IgD-negative memory B cell (primary cell): Measurements from ENCODE around the gene CRACR2B. TPM values are rescaled to one million over a fixed set of nuclear protein-coding genes. Genes with fewer than 3 reads are reported as not detected.

Experiments
- H3K27ac Mint-ChIP-seq, 3 donors: one replicate each; pipeline ENCODE4 v1.8.0; 2020 to 2022; ENCODE audit warnings: mild to moderate bottlenecking in 3 of 3, mixed read lengths in 3 of 3, moderate library complexity in 1 of 3
- H3K27me3 Mint-ChIP-seq: one replicate; pipeline ENCODE4 v1.8.0; 2021; ENCODE audit warnings: mixed read lengths
- H3K36me3 Mint-ChIP-seq: one replicate; pipeline ENCODE4 v1.8.0; 2020; ENCODE audit warnings: mild to moderate bottlenecking, mixed read lengths
- H3K4me1 Mint-ChIP-seq, 3 donors: one replicate each; pipeline ENCODE4 v1.8.0; 2020 to 2022; ENCODE audit warnings: mixed read lengths in 3 of 3, mild to moderate bottlenecking in 1 of 3
- H3K4me3 Mint-ChIP-seq, 4 donors: one replicate each; pipeline ENCODE4 v1.8.0; 2020 to 2022; ENCODE audit warnings: mild to moderate bottlenecking in 4 of 4, mixed read lengths in 4 of 4, moderate library complexity in 3 of 4
- H3K9me3 Mint-ChIP-seq, 3 donors: one replicate each; pipeline ENCODE4 v1.8.0; 2020 to 2021; ENCODE audit warnings: mixed read lengths in 3 of 3, mild to moderate bottlenecking in 1 of 3
- polyA plus RNA-seq: library from polyadenylated mRNA; unstranded; fragments of 300-500 nt; fragmentation: Illumina TruSeq; gene quantifications from one replicate; pipeline ENCODE4 v1.2.3, GENCODE V29; 2021

The CRACR2B gene
- polyA plus RNA-seq, 1 donor from 2014 or later = 20.0 TPM

GRCh38 chr11:833849-834311, 6.2 kb downstream of the CRACR2B start:
- Mint-ChIP-seq H3K4me3 (peak overlapping the region; percentile 63 to 84 (median 81)), H3K9me3 (no peaks in the 10 kb centered on the region), H3K27me3 (peaks cover 4% of the 10 kb centered on the region)

GRCh38 chr11:834371-835316, 6.9 kb downstream of the CRACR2B start:
- H3K9me3 Mint-ChIP-seq = no peaks in the 10 kb centered on the region
- peaks cover 0 to 11% (median 1%) of the 10 kb centered on the region in 3 donors for H3K4me1 Mint-ChIP-seq
- peak overlapping the region in 1 of 3 donors; percentile 23 for H3K27ac Mint-ChIP-seq
- H3K36me3 Mint-ChIP-seq = peaks cover 2% of the 10 kb centered on the region
- H3K27me3 Mint-ChIP-seq = peaks cover 2% of the 10 kb centered on the region
- peak overlapping the region; percentile 47 to 82 (median 72) for H3K4me3 Mint-ChIP-seq

More at GRCh38 chr11:833849-834311, 6.2 kb downstream of the CRACR2B start:
- Mint-ChIP-seq H3K4me1 (peaks cover 7 to 11% (median 8%) of the 10 kb centered on the region in 3 donors), H3K27ac (peak overlapping the region in 2 of 3 donors; percentile 23 to 72), H3K36me3 (peaks cover 2% of the 10 kb centered on the region)

- Mint-ChIP-seq H3K27me3 (peaks cover 2% of the 10 kb centered on the region), H3K36me3 (peaks cover 2% of the 10 kb centered on the region), H3K9me3 (no peaks in the 10 kb centered on the region), H3K4me1 (peaks cover 6 to 11% (median 9%) of the 10 kb centered on the region in 3 donors), H3K4me3 (no peak overlapping the region), H3K27ac (peak overlapping the region in 1 of 3 donors; percentile 19)
Observed at GRCh38 chr11:836274-836673, 8.6 kb downstream of the CRACR2B start.

GRCh38 chr11:836700-837099, 9.0 kb downstream of the CRACR2B start:
- H3K27me3 Mint-ChIP-seq = peaks cover under 1% of the 10 kb centered on the region
- peak overlapping the region in 1 of 4 donors; percentile 63 for H3K4me3 Mint-ChIP-seq
- H3K4me1 Mint-ChIP-seq = peaks cover 6 to 11% (median 8%) of the 10 kb centered on the region in 3 donors
- H3K9me3 Mint-ChIP-seq = no peaks in the 10 kb centered on the region
- peaks cover 2% of the 10 kb centered on the region for H3K36me3 Mint-ChIP-seq
- H3K27ac Mint-ChIP-seq = peak overlapping the region in 1 of 3 donors; percentile 19

- no peak overlapping the region for H3K27ac Mint-ChIP-seq
- H3K4me3 Mint-ChIP-seq = peak overlapping the region in 2 of 4 donors; percentile 12
Observed at GRCh38 chr11:837189-837989, 9.7 kb downstream of the CRACR2B start.

GRCh38 chr11:837990-838307, 10.2 kb downstream of the CRACR2B start:
- no peak overlapping the region for H3K27ac Mint-ChIP-seq
- peaks cover 6 to 11% (median 7%) of the 10 kb centered on the region in 3 donors for H3K4me1 Mint-ChIP-seq
- peaks cover 2% of the 10 kb centered on the region for H3K36me3 Mint-ChIP-seq
- H3K4me3 Mint-ChIP-seq = peak overlapping the region in 1 of 4 donors; percentile 33
- H3K9me3 Mint-ChIP-seq = no peaks in the 10 kb centered on the region
- no peaks in the 10 kb centered on the region for H3K27me3 Mint-ChIP-seq

More at GRCh38 chr11:837189-837989, 9.7 kb downstream of the CRACR2B start:
- Mint-ChIP-seq H3K4me1 (peaks cover 6 to 11% (median 7%) of the 10 kb centered on the region in 3 donors), H3K36me3 (peaks cover 2% of the 10 kb centered on the region), H3K27me3 (no peaks in the 10 kb centered on the region), H3K9me3 (no peaks in the 10 kb centered on the region)

- Mint-ChIP-seq H3K4me3 (peak overlapping the region in 1 of 4 donors; percentile 90), H3K27ac (peak overlapping the region in 1 of 3 donors; percentile 48), H3K27me3 (peaks cover 2% of the 10 kb centered on the region), H3K9me3 (no peaks in the 10 kb centered on the region), H3K36me3 (peaks cover 2% of the 10 kb centered on the region), H3K4me1 (peaks cover 7 to 14% (median 8%) of the 10 kb centered on the region in 3 donors)
Observed at GRCh38 chr11:838441-839279, 10.9 kb downstream of the CRACR2B start.

GRCh38 chr11:839280-839623, 11.5 kb downstream of the CRACR2B start:
- peak overlapping the region in 1 of 4 donors; percentile 90 for H3K4me3 Mint-ChIP-seq
- peaks cover 2% of the 10 kb centered on the region for H3K27me3 Mint-ChIP-seq
- H3K9me3 Mint-ChIP-seq = no peaks in the 10 kb centered on the region
- H3K27ac Mint-ChIP-seq = no peak overlapping the region
- peaks cover 2 to 17% (median 8%) of the 10 kb centered on the region in 3 donors for H3K4me1 Mint-ChIP-seq
- H3K36me3 Mint-ChIP-seq = peaks cover 2% of the 10 kb centered on the region

- Mint-ChIP-seq H3K27ac (peak overlapping the region in 1 of 3 donors; percentile 79), H3K27me3 (peaks cover 2% of the 10 kb centered on the region), H3K9me3 (no peaks in the 10 kb centered on the region), H3K4me1 (peaks cover 0 to 17% (median 8%) of the 10 kb centered on the region in 3 donors), H3K4me3 (peak overlapping the region in 3 of 4 donors; percentile 25 to 90 (median 58)), H3K36me3 (peaks cover 2% of the 10 kb centered on the region)
Observed at GRCh38 chr11:839875-840617, 12.3 kb downstream of the CRACR2B start.

- peak overlapping the region in 2 of 3 donors; percentile 63 to 72 for H3K27ac Mint-ChIP-seq
- no peaks in the 10 kb centered on the region for H3K36me3 Mint-ChIP-seq
- no peaks in the 10 kb centered on the region for H3K9me3 Mint-ChIP-seq
- peak overlapping the region; percentile 86 to 95 (median 89) for H3K4me3 Mint-ChIP-seq
- peaks cover 2% of the 10 kb centered on the region for H3K27me3 Mint-ChIP-seq
- H3K4me1 Mint-ChIP-seq = peaks cover 0 to 17% (median 6%) of the 10 kb centered on the region in 3 donors
Observed at GRCh38 chr11:841981-842369, 14.3 kb downstream of the CRACR2B start.

- Mint-ChIP-seq H3K36me3 (no peaks in the 10 kb centered on the region), H3K9me3 (no peaks in the 10 kb centered on the region), H3K27me3 (peaks cover 2% of the 10 kb centered on the region), H3K4me1 (peaks cover 0 to 17% (median 6%) of the 10 kb centered on the region in 3 donors), H3K27ac (peak within 1 kb of the TSS; percentile 63 to 83 (median 79)), H3K4me3 (peak within 1 kb of the TSS; percentile 86 to 95 (median 89))
Observed at GRCh38 chr11:842370-843002, 14.8 kb downstream of the CRACR2B start, which contains the start of the genes POLR2L and TSPAN4. POLR2L (minus strand) TSS chr11:842529; CDS start chr11:842508, 21 bp downstream. TSPAN4 (plus strand) TSS chr11:842852; CDS start chr11:850305, 7,453 bp downstream.

- peaks cover 2% of the 10 kb centered on the region for H3K27me3 Mint-ChIP-seq
- H3K36me3 Mint-ChIP-seq = no peaks in the 10 kb centered on the region
- peak overlapping the region in 2 of 3 donors; percentile 72 to 83 for H3K27ac Mint-ChIP-seq
- no peaks in the 10 kb centered on the region for H3K9me3 Mint-ChIP-seq
- peak overlapping the region; percentile 67 to 90 (median 84) for H3K4me3 Mint-ChIP-seq
- peaks cover 0 to 17% (median 6%) of the 10 kb centered on the region in 3 donors for H3K4me1 Mint-ChIP-seq
Observed at GRCh38 chr11:843086-843734, 15.5 kb downstream of the CRACR2B start.
